Activated gamma-delta T cell (primary cell): ENCODE results near the gene MSH5.
"Not testable (repeated sequence)": the region's sequence is repeated elsewhere in the genome, so short reads cannot be mapped to it uniquely, and the experiment has no call there.

ENCODE experiments used
- DNase-seq: peaks from one replicate; lab custom pipeline; 2025; lab: John Stamatoyannopoulos, UW
- total RNA-seq, 2 donors: gene quantifications; one replicate each; lab custom pipeline; 2026; lab: John Stamatoyannopoulos, UW

Gene MSH5
- 1.4 to 1.9 reads per million in 2 donors for total RNA-seq

GRCh38 chr6:31739639-31740396 lies at the start of gene MSH5:
Gene MSH5 (plus strand): TSS chr6:31740005. CDS start chr6:31740467, 462 bp downstream.
- DNase-seq: peak; percentile 83

- no peak for DNase-seq
These were observed 49.4 kb upstream of the MSH5 start for GRCh38 chr6:31690231-31691077.

GRCh38 chr6:31691078-31691463 lies 48.7 kb upstream of the MSH5 start:
- DNase-seq: no peak

GRCh38 chr6:31691564-31692108 lies 48.2 kb upstream of the MSH5 start:
- DNase-seq: no peak

- no peak for DNase-seq
These were observed 47.5 kb upstream of the MSH5 start for GRCh38 chr6:31692353-31692752.

- DNase-seq: no peak
These were observed 46.9 kb upstream of the MSH5 start for GRCh38 chr6:31692886-31693285.

GRCh38 chr6:31693535-31693934 lies 46.3 kb upstream of the MSH5 start:
- no peak for DNase-seq

- no peak for DNase-seq
These were observed 42.2 kb upstream of the MSH5 start for GRCh38 chr6:31697555-31697954.

GRCh38 chr6:31700740-31701401 lies 38.9 kb upstream of the MSH5 start:
- DNase-seq: no peak

GRCh38 chr6:31701666-31702404 lies 38.0 kb upstream of the MSH5 start:
- DNase-seq: no peak

- DNase-seq: no peak
These were observed 37.4 kb upstream of the MSH5 start for GRCh38 chr6:31702405-31702818.

GRCh38 chr6:31702819-31703716 lies 36.7 kb upstream of the MSH5 start, which contains the start of gene ABHD16A:
Gene ABHD16A (minus strand): TSS chr6:31703324. CDS start chr6:31703281, 43 bp downstream.
- DNase-seq: peak; percentile 89

GRCh38 chr6:31705931-31706330 lies 33.9 kb upstream of the MSH5 start:
- no peak for DNase-seq

- DNase-seq: no peak
These were observed 33.2 kb upstream of the MSH5 start, which contains the start of gene LY6G6F for GRCh38 chr6:31706599-31706998. Gene LY6G6F (plus strand): TSS chr6:31706866. CDS start chr6:31706907, 41 bp downstream.

- no peak for DNase-seq
These were observed 32.1 kb upstream of the MSH5 start for GRCh38 chr6:31707701-31708100.

GRCh38 chr6:31708224-31708623 lies 31.6 kb upstream of the MSH5 start:
- DNase-seq: no peak

- not testable (repeated sequence) for DNase-seq
These were observed 30.6 kb upstream of the MSH5 start for GRCh38 chr6:31709157-31709556.

GRCh38 chr6:31710523-31711219 lies 29.1 kb upstream of the MSH5 start:
- DNase-seq: no peak

GRCh38 chr6:31711233-31711632 lies 28.6 kb upstream of the MSH5 start:
- no peak for DNase-seq

- DNase-seq: no peak
These were observed 27.5 kb upstream of the MSH5 start for GRCh38 chr6:31712296-31712695.
